NCI-H748 treated with DMSO at 0.1 percent for 48 hours (cell line): ENCODE data around the gene CYP46A1.

Experiments
- DNase-seq: peaks from one replicate; lab custom pipeline; 2025; lab: John Stamatoyannopoulos, UW

CYP46A1 gene

GRCh38 chr14:99730876-99731546 lies 46.9 kb downstream of the CYP46A1 start:
- no peak for DNase-seq

- no peak for DNase-seq
These were observed 47.7 kb downstream of the CYP46A1 start for GRCh38 chr14:99731547-99732435.

GRCh38 chr14:99732436-99733210 lies 48.5 kb downstream of the CYP46A1 start:
- DNase-seq = no peak

GRCh38 chr14:99733211-99733539 lies 49.1 kb downstream of the CYP46A1 start:
- DNase-seq = no peak

- no peak for DNase-seq
These were observed 49.7 kb downstream of the CYP46A1 start for GRCh38 chr14:99733540-99734405.

- no peak for DNase-seq
These were observed 50.4 kb downstream of the CYP46A1 start for GRCh38 chr14:99734406-99735051.

- no peak for DNase-seq
These were observed 51.4 kb downstream of the CYP46A1 start for GRCh38 chr14:99735189-99736135.

GRCh38 chr14:99736603-99737371 lies 52.7 kb downstream of the CYP46A1 start:
- no peak for DNase-seq

- DNase-seq = no peak
These were observed 53.4 kb downstream of the CYP46A1 start for GRCh38 chr14:99737451-99737951.

GRCh38 chr14:99737956-99738667 lies 54.0 kb downstream of the CYP46A1 start:
- DNase-seq = no peak

GRCh38 chr14:99740411-99740810 lies 56.3 kb downstream of the CYP46A1 start:
- DNase-seq = no peak

GRCh38 chr14:99741227-99741976 lies 57.3 kb downstream of the CYP46A1 start:
- no peak for DNase-seq

- no peak for DNase-seq
These were observed 58.0 kb downstream of the CYP46A1 start for GRCh38 chr14:99742074-99742473.

GRCh38 chr14:99742509-99743487 lies 58.7 kb downstream of the CYP46A1 start:
- DNase-seq = no peak

- peak; percentile 11 for DNase-seq
These were observed 60.2 kb downstream of the CYP46A1 start for GRCh38 chr14:99744199-99744872.

GRCh38 chr14:99744873-99745224 lies 60.8 kb downstream of the CYP46A1 start:
- DNase-seq = no peak
